GM13977 (cell line): ENCODE measurements around the gene DRAM2.

Experiments used
- DNase-seq: peaks from one replicate; pipeline ENCODE4 v3.0.0; 2012; ENCODE audit warnings: low spot score
- CTCF ChIP-seq: IDR thresholded peaks from 2 replicates; pipeline ENCODE4 v1.5.1; 2012; ENCODE audit warnings: mild to moderate bottlenecking, control low read depth; ENCODE audit not compliant: insufficient read depth; ENCODE audit errors: extremely low read depth, missing control alignments
- in situ Hi-C: fragments of 300-500 bp; cut with MboI; formaldehyde crosslinking; loops from one replicate; pipeline ENCODE4 v1.12.0; 2022; ENCODE audit warnings: low sequenced_read_pairs, low pct_unique_long_range_greater_than_20kb, mixed read lengths, inconsistent platforms; ENCODE audit not compliant: unreplicated experiment

DRAM2 gene

GRCh38 chr1:111133866-111134265, 6.0 kb downstream of the DRAM2 start:
- no peak for TF ChIP-seq CTCF
- no peak for DNase-seq
- in situ Hi-C loops: no loop called here

- in situ Hi-C loops: no loop called here
- TF ChIP-seq CTCF: no peak
- no peak for DNase-seq
Observed at GRCh38 chr1:111131693-111132092, 8.2 kb downstream of the DRAM2 start.

GRCh38 chr1:111129376-111129775, 10.5 kb downstream of the DRAM2 start:
- no peak for DNase-seq
- no peak for TF ChIP-seq CTCF

GRCh38 chr1:111127923-111128643, 11.8 kb downstream of the DRAM2 start:
- no peak for TF ChIP-seq CTCF
- in situ Hi-C loops: no loop called here
- no peak for DNase-seq

More at GRCh38 chr1:111129376-111129775, 10.5 kb downstream of the DRAM2 start:
- in situ Hi-C loops: no loop called here

- no peak for TF ChIP-seq CTCF
- DNase-seq: no peak
- in situ Hi-C loops: no loop called here
Observed at GRCh38 chr1:111126354-111126753, 13.5 kb downstream of the DRAM2 start.

GRCh38 chr1:111116496-111116895, 23.4 kb downstream of the DRAM2 start:
- DNase-seq: no peak
- no peak for TF ChIP-seq CTCF
- in situ Hi-C loops: no loop called here
